Activated naive CD4-positive, alpha-beta T cell treated with anti-CD3 and anti-CD28 coated beads, Interleukin-2, amount 50 U/mL, for 16 hours (primary cell): ENCODE data around the gene IRAK3.
"Not testable (repeated sequence)": the region's sequence is repeated elsewhere in the genome, so short reads cannot be mapped to it uniquely, and the experiment has no call there.

ENCODE experiments used
- DNase-seq: peaks from one replicate; pipeline ENCODE4 v3.0.0-alpha.2; 2020

Gene IRAK3

DNA sequence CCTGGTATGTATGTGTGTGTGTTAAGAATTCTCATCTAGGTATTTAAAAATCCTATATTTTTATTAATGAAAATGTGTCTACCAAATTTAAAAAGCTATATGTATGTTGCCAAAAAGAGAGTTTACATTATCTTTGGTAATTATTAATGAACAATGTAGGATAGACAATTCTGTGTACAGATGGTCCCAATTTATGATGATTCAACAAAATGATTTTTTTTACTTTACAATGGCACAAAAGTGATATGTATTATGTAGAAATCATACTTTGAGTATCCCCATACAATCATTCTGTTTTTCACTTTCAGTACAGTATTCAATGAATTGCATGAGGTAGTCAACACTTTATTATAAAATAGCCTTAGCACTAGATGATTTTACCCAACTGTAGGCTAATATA lies 39.4 kb downstream of the IRAK3 start:
- DNase-seq = no peak

DNA sequence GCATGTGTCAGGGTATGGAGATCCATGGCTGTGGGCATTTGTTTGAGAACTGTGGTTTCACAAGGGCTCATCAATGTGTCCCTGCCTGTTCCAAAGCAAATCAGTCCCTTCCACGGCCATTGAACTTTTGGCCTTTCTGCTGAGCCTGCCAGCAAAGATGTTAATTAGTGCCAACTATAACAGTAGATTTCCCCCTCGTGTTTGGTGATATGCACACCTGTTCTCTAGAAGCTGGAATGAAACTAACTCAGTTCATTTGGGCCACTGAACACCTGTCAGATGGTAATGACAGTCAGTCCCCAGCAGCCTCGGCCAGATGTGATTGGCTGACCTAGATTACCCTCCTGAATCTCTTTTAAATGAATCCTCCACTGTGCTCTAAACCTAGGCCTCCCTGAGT lies 43.2 kb downstream of the IRAK3 start:
- no peak for DNase-seq

DNA sequence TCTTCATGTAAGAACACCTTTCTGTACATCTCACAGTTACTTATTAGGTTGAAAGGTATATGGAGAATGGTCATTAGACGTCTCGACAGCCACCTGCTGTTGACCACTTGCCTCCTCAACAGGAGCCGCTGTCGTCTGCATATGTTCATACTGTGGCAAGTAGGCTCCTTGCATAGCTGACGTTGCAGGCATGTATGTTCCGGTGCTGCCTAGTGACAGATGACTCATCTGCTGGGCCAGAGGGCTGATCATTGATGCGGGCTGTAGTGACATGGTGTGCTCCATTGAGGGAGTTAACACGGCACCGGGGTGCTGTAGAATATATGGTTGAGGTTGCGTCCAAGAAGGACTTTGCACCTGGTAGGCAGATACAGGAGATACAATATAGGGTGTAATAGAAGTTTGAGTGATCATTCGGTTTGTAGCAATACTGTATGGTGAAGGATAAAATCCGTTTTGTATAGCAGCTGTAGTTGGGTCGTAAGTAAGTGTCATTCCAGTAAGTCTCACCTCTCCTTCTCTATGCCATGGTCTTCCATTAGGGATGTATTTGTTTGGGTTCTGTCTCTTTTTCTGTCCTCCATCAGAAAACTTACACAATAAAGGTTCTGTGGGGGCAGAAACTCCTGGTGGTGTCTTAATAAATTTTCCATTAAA lies 45.2 kb downstream of the IRAK3 start:
- peak; percentile 23 for DNase-seq

DNA sequence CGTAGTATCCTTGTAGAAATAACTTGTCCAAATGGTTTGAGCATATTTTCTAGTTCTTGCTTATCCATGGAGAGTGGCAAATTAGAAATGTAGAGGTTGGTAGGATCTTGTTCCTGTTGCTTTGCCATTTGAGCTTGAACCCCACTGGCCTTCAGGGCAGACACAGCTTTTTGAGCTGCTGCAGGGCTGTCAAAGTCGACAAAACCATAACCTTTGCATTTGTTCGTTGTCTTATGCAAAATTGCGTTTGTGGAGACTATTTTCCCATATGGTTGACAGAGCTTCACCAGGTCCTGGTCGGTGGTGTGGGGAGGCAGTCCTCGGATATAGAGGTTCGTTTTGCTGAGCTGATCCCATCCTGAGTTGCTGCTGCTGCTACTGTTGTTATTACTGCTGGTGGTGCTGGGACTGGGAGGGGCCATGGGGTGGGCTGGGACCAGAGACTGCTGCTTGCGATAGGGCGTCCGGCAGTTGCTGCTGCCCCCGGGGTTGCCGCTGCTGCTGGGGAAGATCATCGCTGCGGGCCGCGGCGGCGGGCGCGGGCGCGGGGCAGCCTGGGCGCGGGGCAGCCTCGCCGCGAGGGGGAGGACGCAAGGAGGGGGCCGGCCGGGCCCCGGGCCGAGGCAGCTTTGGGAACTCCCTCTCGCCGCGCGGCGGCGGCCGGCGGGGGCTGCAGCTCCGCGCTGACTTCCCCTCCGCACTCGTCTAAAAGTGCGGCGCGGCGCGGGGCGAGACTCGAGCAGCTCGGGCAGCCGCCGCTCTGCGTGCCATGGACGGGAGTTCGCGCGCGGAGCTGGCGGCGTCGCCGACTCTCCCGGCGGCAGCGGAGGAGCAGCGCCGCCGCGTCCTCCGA lies 46.0 kb downstream of the IRAK3 start:
- DNase-seq = peak; percentile 45

DNA sequence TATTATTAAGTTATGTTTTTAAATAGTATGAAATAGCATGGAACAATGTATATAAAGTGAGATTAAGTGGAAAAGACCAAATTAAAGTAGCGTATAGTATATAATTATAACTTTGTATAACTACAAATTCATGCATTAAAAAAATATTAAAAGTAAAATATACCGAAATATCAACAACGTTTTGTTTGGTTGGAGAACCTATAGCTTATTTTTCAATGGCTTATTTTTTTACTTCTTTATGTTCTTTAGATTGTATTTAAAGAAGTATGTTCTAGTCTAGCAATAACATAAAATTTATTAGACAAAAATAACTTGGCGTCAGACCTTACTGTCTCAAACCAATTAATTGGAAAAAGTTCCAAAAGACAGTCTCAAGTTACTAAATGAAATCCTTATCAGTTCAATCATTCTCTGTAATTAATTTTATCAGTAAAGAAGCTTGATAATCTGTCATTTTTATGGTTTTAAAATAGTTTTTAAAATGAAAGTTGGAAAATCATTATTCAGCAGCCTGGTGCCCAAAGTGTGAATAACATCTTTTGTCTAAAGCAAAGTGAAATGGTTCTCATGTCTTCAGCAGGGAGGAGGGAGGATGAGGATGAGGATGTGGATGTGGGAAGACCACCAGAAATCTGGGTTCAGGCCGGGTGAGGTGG lies 46.7 kb downstream of the IRAK3 start:
- no peak for DNase-seq

DNA sequence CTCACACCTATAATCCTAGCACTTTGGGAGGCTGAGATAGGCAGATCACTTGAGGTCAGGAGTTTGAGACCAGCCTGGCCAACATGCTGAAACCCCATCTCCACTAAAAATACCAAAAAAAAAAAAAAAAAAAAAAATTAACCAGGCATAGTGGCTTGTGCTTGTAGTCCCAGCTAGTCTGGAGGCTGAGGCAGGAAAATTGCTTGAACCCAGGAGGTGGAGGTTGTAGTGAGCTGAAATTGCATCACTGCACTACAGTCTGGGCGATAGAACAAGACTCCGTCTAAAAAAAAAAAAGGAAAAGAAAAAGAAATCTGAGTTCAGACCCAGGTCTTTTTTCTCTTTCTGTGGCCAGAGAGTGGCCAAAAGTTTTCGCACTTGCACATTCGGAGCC lies 47.3 kb downstream of the IRAK3 start:
- DNase-seq = not testable (repeated sequence)

DNA sequence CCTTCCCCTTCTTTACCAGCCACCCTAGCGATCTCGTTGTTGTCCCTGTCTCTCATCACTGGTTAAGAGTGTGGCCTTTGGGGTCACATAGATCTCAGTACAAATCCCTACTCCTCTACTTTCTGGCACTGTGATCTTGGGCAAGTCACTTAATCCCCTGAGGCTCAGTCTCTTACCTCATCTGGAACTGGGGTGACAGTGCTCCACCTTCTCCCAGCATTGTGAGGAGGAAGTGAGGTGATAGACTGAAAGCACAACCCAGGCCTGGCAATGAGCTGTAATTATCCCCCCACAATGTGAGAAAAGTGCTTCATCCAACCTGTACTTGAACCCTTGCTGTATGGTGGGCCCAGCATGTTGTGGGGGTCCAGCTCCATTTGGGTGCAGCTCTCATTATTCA lies 48.0 kb downstream of the IRAK3 start:
- DNase-seq = no peak

DNA sequence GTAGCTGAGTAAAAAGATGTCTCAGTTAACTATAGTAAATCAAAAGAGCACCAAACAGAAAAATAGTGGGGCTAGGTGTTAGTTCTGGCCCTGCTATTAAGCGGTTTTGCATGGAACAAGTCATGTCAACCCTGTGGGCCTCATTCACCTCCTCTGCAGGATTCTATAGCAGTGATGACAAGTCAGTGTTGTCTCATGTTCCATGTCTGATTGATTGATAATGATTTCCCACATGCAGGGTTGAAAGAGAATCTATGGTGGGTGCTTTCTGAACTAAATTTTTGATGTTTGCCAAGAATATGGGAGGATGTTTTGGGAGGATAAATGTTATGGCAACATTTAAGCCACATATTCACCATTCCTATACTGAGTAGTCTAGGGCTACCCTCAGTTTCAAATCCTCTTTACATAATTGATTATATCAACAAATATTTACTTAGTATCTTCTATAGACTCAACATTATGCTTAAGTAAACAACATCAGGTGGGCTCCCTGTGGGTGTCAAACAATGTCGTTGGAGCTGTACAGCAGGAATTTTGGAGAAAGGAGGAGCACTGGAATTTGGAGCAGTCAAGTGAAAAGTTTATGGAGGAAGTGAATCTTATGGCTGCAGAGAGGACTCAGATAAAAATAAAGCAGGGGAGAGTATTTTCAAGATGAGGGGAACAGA lies 48.6 kb downstream of the IRAK3 start:
- DNase-seq = no peak

DNA sequence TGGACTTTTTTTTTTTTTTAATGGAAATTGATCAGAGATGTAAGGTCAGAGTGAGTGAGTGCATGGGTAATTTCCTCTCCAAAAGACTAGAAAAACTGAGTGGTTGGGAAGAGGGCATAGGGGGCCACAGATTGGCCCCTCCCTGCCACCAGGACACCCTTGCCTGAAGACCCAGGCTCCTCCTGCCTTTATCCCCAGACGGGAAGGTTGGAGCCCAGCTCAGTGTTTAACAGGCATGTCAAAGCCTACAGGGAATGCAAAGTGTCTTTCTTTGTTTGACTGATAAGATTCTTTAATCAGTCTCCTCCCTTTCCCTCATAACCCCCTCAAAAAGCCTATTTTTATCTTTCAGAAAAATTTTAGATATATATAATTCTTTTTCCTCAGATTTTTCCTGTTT lies 50.3 kb downstream of the IRAK3 start:
- DNase-seq = no peak

DNA sequence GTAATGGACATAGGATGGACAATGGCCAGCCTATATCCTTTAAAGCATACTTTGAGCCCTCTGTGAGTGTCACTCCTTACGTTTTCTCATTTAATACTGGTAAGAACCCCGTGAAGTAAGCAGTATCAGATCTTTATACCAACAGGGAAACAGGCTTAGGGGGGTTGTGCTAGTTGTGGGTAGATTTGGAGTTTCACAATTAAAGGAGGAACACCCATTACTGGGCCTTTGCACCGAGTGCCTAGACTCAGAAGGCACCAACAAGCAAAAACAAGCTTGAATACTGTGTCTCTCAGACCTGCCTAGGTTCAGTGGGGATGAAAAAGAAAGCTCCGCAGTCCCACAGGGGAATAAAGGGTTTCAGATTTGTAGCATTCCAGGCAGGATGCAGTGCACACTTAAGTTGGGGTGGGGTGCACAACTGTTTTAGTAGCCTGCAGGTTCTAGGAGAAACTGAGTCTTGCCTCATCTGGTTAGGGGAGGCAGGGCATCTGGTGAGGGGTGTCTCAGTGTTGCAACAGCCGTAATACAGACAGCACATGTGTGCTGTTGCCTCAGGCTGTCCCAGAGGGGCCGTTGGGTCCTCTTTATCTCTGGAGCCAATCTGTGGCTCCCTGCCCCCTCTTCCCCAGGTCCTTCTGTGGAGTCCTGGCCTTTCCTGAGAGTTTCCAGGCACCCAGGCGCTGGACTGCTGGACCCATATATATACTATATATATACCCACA lies 51.2 kb downstream of the IRAK3 start:
- no peak for DNase-seq

DNA sequence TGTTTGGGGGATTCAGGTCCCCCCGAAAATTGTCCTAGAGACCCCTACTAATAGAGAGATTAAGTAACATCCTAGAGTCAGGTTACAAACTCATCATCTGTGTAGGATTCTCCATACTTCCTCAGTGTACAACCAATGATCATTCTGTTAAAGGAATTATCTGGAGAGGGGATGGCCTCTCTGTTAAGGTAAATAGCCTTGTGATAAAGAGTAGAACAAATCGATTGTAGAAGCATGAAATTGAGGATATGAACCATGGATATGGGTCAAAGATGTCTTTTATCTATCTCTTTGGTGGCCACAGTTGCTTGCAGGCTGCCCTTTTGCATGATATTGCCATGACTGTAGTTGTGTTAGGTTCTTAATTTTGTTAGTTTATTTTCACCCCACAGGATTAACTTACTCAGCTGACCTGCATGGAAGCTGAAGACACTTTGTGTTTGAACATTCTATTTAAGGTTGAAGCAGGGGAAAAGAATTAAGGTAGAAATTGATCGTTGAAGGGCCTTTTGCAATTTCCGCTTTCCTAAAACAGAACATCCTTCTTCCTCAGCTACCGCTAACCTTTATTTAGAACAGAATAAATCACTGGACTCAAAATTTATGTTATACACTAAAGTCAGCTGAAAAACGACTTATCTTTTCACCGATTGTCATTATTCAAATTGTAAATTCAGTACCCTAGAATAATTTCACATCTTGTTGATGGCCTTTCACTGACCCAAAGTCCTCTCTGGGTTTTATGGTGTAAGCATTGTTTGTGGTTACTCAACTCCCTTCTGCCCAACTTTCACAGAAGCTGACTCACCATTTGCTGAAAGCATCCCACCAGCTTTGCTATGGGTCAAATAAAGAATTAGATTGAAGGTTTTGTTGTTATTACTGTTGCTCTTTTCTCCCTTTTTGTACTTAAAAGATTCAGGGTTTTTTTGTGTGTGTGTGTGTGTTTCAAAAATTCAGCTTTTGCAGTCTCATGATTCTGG lies 52.3 kb downstream of the IRAK3 start:
- DNase-seq = no peak

DNA sequence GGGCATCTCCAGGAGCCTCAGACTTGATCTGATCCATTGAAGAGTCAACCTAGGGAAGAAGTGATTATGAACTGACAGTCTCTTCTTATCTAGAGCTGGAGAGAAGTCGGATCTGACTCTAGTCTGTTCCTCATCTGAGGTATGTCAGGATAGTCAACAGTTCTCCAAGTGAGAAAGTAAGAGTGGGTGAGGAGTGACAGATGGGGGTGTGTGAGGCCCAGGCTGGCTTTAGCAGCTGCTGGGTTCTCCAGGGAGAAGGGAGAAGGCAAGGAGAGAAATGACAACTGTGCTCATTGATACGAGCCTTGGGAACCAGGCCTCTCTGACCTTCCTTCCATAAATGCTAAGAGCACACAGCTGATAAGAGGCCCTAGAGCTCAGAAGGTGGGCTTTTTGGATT lies 53.3 kb downstream of the IRAK3 start:
- no peak for DNase-seq

DNA sequence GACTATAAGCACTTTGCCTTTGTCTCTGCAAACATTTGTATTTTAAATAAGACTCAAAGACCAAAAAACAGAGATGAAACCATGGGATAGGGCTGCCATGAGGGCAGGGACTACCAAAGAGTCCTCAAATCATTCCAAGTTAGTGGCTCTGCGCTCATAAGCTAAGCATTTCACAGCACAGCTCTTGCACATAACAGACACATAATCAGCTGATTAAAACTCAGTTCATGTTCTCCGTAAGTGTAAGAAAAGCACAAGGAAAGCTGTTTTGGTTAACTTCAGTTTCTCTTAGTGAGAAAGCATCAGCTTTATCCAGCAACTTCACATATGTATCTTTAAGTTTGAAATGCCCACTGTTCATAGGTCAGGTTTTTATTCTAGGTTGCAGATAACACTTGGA lies 54.9 kb downstream of the IRAK3 start:
- DNase-seq = no peak

DNA sequence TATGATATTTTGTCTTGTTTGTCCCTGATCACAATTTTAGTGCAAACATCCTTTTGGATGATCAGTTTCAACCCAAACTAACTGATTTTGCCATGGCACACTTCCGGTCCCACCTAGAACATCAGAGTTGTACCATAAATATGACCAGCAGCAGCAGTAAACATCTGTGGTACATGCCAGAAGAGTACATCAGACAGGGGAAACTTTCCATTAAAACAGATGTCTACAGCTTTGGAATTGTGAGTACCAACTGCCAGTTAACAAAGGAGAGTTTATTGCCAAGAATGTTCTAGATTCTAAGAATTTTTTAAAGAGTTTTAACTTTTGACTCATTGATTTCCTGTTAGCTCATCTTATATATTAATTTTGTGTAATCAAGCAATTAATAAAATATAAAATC lies 55.4 kb downstream of the IRAK3 start:
- no peak for DNase-seq

DNA sequence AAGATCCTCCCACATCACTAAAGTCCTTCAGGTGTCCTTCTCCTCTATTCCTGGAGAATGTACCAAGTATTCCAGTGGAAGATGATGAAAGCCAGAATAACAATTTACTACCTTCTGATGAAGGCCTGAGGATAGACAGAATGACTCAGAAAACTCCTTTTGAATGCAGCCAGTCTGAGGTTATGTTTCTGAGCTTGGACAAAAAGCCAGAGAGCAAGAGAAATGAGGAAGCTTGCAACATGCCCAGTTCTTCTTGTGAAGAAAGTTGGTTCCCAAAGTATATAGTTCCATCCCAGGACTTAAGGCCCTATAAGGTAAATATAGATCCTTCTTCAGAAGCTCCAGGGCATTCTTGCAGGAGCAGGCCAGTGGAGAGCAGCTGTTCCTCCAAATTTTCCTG lies 58.7 kb downstream of the IRAK3 start:
- DNase-seq = no peak

DNA sequence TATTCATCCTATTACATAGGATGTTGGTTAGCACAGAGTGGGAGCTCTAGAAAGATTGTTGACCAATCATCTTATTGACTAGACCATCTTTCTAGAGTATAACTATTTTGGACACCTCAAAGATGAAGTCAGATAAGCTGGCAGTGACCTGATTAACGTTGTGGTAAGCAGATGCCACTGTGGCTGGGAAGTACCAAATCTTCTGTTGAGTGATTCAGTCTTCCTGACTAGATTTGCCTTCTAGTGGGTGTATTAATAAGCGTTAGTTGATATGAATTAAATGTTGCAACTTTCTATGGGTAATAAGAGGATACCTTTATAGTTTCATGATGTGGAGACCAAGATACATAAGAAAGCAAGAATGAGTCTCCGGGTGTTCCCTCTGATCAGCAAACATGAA lies 62.0 kb downstream of the IRAK3 start:
- no peak for DNase-seq

DNA sequence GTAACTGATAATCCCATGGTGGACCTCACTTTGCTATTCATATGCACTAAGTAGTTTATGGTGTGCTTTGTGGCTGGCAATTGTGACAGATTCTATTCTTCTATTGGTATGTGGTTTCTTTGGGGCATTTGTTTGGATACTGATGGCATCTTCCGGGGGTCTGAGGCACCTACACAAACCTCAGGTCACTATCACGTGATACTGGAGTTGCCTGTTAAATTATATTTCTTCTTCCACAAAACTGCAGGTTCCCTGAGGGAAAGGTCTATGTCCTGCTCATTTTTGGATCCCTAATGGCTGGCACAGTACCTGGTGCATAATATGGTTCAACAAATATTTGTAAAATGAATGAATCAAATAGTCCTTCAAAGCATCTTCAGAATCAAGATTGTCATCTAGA lies 63.8 kb downstream of the IRAK3 start:
- DNase-seq = no peak

DNA sequence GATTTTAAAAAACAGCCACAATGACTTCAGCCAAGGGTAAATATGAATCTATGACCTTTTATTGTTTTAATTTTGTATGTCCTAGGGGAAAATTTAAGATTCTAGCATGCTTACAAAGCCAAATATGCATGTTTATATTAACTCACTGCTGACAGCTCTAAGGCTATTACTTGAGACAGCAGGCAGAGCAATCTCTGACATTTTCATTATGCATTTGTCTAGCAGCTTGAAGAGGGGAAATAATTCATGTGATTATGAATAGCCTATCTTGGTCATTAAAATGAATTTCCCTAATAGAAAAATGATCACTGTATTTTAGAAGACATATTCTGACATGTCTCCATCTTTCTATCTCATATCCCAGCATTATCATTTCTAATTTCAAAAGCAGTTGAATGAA lies 66.7 kb downstream of the IRAK3 start:
- DNase-seq = no peak

DNA sequence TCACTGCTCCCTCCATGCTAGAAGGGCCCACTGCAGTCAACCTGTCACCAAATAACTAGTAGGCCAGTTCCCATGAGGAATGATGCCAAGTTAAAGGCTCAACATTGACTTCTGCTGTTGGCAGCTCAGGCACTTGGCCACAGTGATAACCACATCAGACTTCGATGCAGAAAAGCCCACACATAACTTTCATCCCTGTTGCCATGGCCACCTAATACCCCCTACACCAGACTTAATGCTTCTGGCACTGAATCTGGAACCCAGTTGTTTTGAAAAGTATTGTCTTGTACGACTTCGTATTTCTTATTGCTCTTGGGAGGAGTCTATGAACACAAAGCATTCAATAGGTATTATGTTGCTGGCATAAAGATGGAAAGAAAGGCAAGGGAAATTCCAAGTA lies 69.0 kb downstream of the IRAK3 start:
- DNase-seq = no peak

DNA sequence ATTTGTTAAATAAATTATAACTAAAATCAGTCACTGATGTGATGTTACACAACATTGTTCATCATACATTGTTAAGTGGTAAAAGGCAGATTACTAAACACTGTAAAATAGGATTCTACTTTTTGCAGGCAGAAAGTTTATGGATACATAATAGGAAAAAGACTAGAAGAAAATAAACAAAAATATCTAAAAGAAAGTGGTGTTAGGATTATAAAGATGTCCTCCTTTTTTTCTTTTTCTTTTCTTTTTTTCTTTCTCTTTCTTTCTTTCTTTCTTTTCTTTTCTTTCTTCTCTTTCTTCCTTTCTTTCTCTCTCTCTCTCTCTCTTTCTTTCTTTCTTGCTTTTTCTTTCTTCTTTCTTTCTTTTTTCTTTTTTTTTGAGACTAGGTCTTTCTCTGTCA lies 73.7 kb downstream of the IRAK3 start:
- DNase-seq = no peak

DNA sequence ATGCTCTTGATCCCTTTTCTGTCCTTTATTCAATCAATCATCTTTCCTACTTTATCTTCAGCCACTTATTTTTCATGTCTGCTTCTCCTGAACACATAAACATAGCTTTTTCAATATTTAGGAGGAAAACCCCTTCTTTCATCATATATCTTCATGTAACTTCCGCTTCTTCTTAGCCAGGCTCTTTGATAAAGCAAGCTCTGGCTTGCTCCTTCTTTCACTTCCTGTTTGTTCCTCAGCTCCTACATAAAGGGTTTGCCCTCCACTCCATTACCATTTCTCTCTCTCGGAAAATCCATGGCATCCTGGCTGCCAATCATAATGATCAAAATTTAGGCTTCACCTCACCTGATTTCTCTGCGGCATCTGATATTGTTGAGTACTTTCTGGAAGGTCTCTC lies 79.5 kb downstream of the IRAK3 start:
- DNase-seq = no peak

DNA sequence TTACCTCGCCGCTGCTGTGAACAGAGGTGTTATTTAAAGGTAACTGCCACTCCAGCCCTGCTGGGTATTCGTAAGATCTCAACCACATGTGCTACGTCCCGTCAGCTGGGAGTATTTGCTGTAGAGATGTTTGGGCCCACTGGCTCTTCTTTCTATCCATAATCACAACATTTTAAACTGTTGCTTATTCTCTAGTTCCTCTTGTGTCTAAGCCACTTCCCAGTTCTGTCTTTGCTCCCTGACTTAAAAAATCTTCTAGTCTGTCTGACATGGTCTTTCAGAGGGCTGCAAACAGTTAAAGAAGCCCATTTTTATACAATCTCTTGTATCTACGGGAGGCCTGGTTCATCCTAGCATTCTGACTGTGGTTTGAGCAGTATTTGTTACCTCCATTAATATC lies 80.1 kb downstream of the IRAK3 start:
- DNase-seq = no peak
